K562 (cell line): ENCODE results near the gene PPP6R3. TPM values are rescaled to one million over a fixed set of nuclear protein-coding genes. Genes with fewer than 3 reads are reported as not detected.

Experiments
- ATAC-seq: fragments of 200-7000 bp; cut with Tn5 transposase; 3 replicates; pipeline ENCODE4 v1.9.1; 2020; ENCODE audit warnings: moderate library complexity
- BruUV-seq: library from RNA; stranded (reverse); fragments of 400-500 nt; replicated peaks from 2 replicates; lab custom pipeline; 2021; lab: Mats Ljungman, UMichigan
- CTCF ChIA-PET: fragments of 300-600 bp; formaldehyde crosslinking; extraction: SDS; loops from one replicate; lab custom pipeline; 2021; ENCODE audit warnings: low intra/inter-chr PET ratio; lab: Yijun Ruan, JAX
- POLR2A ChIA-PET: fragments of 300-600, 350-650 bp; sonication (Branson Sonifier 250); formaldehyde crosslinking; extraction: SDS; loops from one replicate; lab custom pipeline; 2021; ENCODE audit warnings: antibody characterized with exemption, inconsistent platforms; lab: Yijun Ruan, JAX
- DNase-seq, 4 experiments: peaks; one replicate each; pipeline versions ENCODE4 v3.0.0 to v3.0.0-alpha.2; 2011 to 2018; ENCODE audit warnings: low spot score in 3 of 4, mixed read lengths in 3 of 4; ENCODE audit errors: extremely low read depth in 1 of 4
- FAIRE-seq: peaks from 2 replicates; lab custom pipeline; 2011; peaks lifted over from hg19 to GRCh38; lab: Jason Lieb, UNC
- H2AFZ ChIP-seq: 2 replicates; pipeline ENCODE4 v1.6.0; 2011; ENCODE audit warnings: low read depth, low read length, control low read depth, inconsistent platforms
- H3K27ac ChIP-seq: fragments of 200-600 bp; 3 replicates; pipeline ENCODE4 v1.8.0; 2011; ENCODE audit warnings: low read depth, mild to moderate bottlenecking, control low read depth, inconsistent platforms, low read length, moderate library complexity, mixed read lengths; ENCODE audit errors: extremely low read depth
- H3K27me3 ChIP-seq, 2 experiments: fragments of 300-600 bp in 1 of 2; 2 replicates in 1 of 2; 3 replicates in 1 of 2; pipeline versions ENCODE4 v1.6.0 to v1.8.0; 2011; ENCODE audit warnings: inconsistent platforms in 2 of 2, low read length in 2 of 2, mild to moderate bottlenecking in 1 of 2, mixed read lengths in 1 of 2, moderate library complexity in 1 of 2; ENCODE audit not compliant: control insufficient read depth in 2 of 2, insufficient read depth in 2 of 2
- H3K36me3 ChIP-seq: fragments of 300-600 bp; 3 replicates; pipeline ENCODE4 v1.8.0; 2011; ENCODE audit warnings: mild to moderate bottlenecking, low read length, inconsistent platforms; ENCODE audit not compliant: control insufficient read depth, insufficient read depth
- H3K4me1 ChIP-seq, 2 experiments: fragments of 200-600 bp in 1 of 2; replicated peaks in 1 of 2; 2 replicates in 1 of 2; 3 replicates in 1 of 2; pipeline versions ENCODE4 v1.5.1 to v1.8.0; 2011; ENCODE audit warnings: inconsistent platforms in 2 of 2, low read length in 2 of 2, mild to moderate bottlenecking in 1 of 2, mixed read lengths in 1 of 2, moderate library complexity in 1 of 2; ENCODE audit not compliant: control insufficient read depth in 2 of 2, insufficient read depth in 2 of 2
- H3K4me2 ChIP-seq: 2 replicates; pipeline ENCODE4 v1.6.1; 2011; ENCODE audit warnings: low read length, control low read depth, inconsistent platforms, mixed read lengths; ENCODE audit not compliant: insufficient read depth
- H3K4me3 ChIP-seq: fragments of 200-600 bp; sonication (generic), shearing (Covaris generic); 2 replicates; pipeline ENCODE4 v1.5.1; 2016; ENCODE audit warnings: control low read depth, inconsistent platforms
- H3K79me2 ChIP-seq: fragments of 200-600 bp; 3 replicates; pipeline ENCODE4 v1.8.0; 2011; ENCODE audit warnings: low read length, inconsistent platforms; ENCODE audit not compliant: control insufficient read depth, insufficient read depth
- H3K9ac ChIP-seq, 2 experiments: 2 replicates each; pipeline versions ENCODE4 v1.6.0 to v1.6.1; 2011; ENCODE audit warnings: low read depth in 2 of 2, low read length in 2 of 2, control low read depth in 1 of 2, inconsistent platforms in 1 of 2, mild to moderate bottlenecking in 1 of 2, mixed read lengths in 1 of 2; ENCODE audit not compliant: insufficient read depth in 1 of 2
- H3K9me1 ChIP-seq: one replicate; pipeline ENCODE4 v1.6.0; 2011; ENCODE audit warnings: inconsistent platforms, mild to moderate bottlenecking, low read length, moderate library complexity; ENCODE audit not compliant: control insufficient read depth, insufficient read depth
- H3K9me3 ChIP-seq: replicated peaks from 2 replicates; pipeline ENCODE4 v1.5.1; 2011; ENCODE audit warnings: low read depth, low read length, inconsistent platforms; ENCODE audit not compliant: control insufficient read depth, insufficient read depth
- H4K20me1 ChIP-seq: replicated peaks from 2 replicates; pipeline ENCODE4 v1.6.1; 2011; ENCODE audit warnings: low read length, inconsistent platforms, mixed read lengths; ENCODE audit not compliant: control insufficient read depth, insufficient read depth
- C11orf30 ChIP-seq: fragments of 450-650 bp; IDR thresholded peaks from 2 replicates; pipeline ENCODE4 v1.6.1; 2016; ENCODE audit warnings: low read depth, mild to moderate bottlenecking
- ZNF316 ChIP-seq: fragments of 450-650 bp; IDR thresholded peaks from 2 replicates; pipeline ENCODE4 v1.6.1; 2016
- WGBS: fragments of 100-300 bp; shearing (Covaris generic); methylation state at CpG from one replicate; pipeline ENCODE4 v1.1.6; 2016; ENCODE audit warnings: low coverage, mixed read lengths; ENCODE audit not compliant: insufficient coverage; ENCODE audit errors: missing lambda C conversion rate; 5-methylcytosine and 5-hydroxymethylcytosine counted together
- in situ Hi-C: fragments of 300-500 bp; cut with MboI; formaldehyde crosslinking; loops from 4 replicates; pipeline ENCODE4 v1.15.0; 2018; ENCODE audit warnings: inconsistent platforms, mixed read lengths
- intact Hi-C: fragments of 100-400 bp; cut with micrococcal nuclease; formaldehyde crosslinking; loops from 2 replicates; pipeline ENCODE4 v1.14.2; 2022
- polyA plus RNA-seq, 8 experiments: library from polyadenylated mRNA; depleted of rRNA in 4 of 8; stranded (reverse) in 5 of 8; unstranded in 3 of 8; fragments of >200 nt; fragmentation: Nextera tagmentation in 2 of 8; fragmentation: Illumina TruSeq in 1 of 8; extraction: Ambion mirVana in 2 of 8; extraction: Trizol in 1 of 8; gene quantifications; 2 replicates each; pipeline versions ENCODE4 v1.2.1 to v1.2.3, GENCODE V29; 2011 to 2014; ENCODE audit warnings: inconsistent platforms in 1 of 8, missing spikeins in 1 of 8
- total RNA-seq, 7 experiments: library from RNA; depleted of rRNA in 6 of 7; stranded (reverse); fragments of >200 nt in 6 of 7; fragmentation: Illumina TruSeq in 2 of 7; extraction: Trizol in 2 of 7; gene quantifications; 2 replicates each; pipeline versions ENCODE4 v1.2.1 to v1.2.3, GENCODE V29; 2011 to 2021; ENCODE audit warnings: low replicate concordance in 1 of 7
- TF ChIP-seq, protein P1 (sequence below): fragments of 200-800 bp; sonication (Bioruptor generic); IDR thresholded peaks from 2 replicates; pipeline ENCODE4 v1.6.1; 2016; ENCODE audit warnings: missing genetic modification characterization, missing compliant biosample characterization

Gene PPP6R3
- total and polyA plus RNA-seq, 9 of the 15 experiments (the other 6 are each of a cell fraction or from before 2014, with no cell fraction given) = 20.3 to 117 (median 80.6) TPM

DNA sequence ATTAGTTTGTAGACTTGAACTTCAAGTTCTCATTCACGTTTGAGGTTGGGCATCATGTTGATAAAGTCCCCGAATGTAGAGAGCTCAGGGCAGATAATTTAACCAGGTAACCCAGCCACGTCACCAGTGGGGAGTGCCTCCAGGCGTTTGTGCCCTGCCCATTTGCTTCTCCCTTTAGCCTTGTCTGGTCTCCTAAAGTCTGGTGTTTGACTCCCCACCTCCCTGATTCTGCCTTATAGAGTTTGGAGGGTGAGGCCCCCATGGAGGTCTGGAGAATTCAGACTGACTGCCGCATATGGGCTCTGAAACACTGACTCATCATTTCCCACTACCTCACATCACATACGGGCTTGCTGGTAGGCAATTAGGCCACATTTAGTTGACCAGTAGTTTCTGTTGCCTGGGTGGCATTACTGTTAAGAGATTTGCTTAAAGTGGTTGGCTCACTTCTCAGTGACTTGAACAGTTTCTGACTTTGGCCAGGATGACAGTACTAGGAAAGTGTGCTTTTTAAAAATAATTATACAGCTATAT is 124.5 kb downstream of the PPP6R3 start:
- H3K4me3 ChIP-seq = no peak overlapping the region
- no peak overlapping the region for H3K27ac ChIP-seq
- CTCF ChIA-PET = no interaction called here
- TF ChIP-seq ZNF316 = peak; percentile 69
- peak; percentile 49; the same call in 1 of the 2 replicates for TF ChIP-seq C11orf30
- TF ChIP-seq, protein P1, sequence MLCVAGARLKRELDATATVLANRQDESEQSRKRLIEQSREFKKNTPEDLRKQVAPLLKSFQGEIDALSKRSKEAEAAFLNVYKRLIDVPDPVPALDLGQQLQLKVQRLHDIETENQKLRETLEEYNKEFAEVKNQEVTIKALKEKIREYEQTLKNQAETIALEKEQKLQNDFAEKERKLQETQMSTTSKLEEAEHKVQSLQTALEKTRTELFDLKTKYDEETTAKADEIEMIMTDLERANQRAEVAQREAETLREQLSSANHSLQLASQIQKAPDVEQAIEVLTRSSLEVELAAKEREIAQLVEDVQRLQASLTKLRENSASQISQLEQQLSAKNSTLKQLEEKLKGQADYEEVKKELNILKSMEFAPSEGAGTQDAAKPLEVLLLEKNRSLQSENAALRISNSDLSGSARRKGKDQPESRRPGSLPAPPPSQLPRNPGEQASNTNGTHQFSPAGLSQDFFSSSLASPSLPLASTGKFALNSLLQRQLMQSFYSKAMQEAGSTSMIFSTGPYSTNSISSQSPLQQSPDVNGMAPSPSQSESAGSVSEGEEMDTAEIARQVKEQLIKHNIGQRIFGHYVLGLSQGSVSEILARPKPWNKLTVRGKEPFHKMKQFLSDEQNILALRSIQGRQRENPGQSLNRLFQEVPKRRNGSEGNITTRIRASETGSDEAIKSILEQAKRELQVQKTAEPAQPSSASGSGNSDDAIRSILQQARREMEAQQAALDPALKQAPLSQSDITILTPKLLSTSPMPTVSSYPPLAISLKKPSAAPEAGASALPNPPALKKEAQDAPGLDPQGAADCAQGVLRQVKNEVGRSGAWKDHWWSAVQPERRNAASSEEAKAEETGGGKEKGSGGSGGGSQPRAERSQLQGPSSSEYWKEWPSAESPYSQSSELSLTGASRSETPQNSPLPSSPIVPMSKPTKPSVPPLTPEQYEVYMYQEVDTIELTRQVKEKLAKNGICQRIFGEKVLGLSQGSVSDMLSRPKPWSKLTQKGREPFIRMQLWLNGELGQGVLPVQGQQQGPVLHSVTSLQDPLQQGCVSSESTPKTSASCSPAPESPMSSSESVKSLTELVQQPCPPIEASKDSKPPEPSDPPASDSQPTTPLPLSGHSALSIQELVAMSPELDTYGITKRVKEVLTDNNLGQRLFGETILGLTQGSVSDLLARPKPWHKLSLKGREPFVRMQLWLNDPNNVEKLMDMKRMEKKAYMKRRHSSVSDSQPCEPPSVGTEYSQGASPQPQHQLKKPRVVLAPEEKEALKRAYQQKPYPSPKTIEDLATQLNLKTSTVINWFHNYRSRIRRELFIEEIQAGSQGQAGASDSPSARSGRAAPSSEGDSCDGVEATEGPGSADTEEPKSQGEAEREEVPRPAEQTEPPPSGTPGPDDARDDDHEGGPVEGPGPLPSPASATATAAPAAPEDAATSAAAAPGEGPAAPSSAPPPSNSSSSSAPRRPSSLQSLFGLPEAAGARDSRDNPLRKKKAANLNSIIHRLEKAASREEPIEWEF (CRISPR knock-in tag) = no peak
- TF ChIP-seq, all 486 proteins: peak for 2
- Histone ChIP-seq H3K9ac (no peak overlapping the region), H3K79me2 (peaks cover 6% of the 10 kb centered on the region; the same call in 1 of the 3 replicates), H3K27me3 (no peaks in the 10 kb centered on the region), H3K36me3 (peaks cover 84% of the 10 kb centered on the region), H3K4me2 (no peak overlapping the region), H4K20me1 (no peaks in the 10 kb centered on the region), H3K9me3 (no peaks in the 10 kb centered on the region), H3K4me1 (no peaks in the 10 kb centered on the region; a peak in 1 of 5 replicates), H2AFZ (no peak overlapping the region), H3K9me1 (peaks cover 5% of the 10 kb centered on the region)
- WGBS = 86% methylated on average over 6 of the region's 6 CpGs
- DNase-seq (no peak), FAIRE-seq (no peak), ATAC-seq (no peak)
- intact Hi-C loops = no loop called here
- POLR2A ChIA-PET = interaction anchor here (0.6 to 1.0 kb wide), 2 partner anchors 17 to 324 kb away, joined by 3 read pairs; no protein-coding TSS in a partner anchor
- in situ Hi-C loops = no loop called here
- no TSS peak for BruUV-seq
